IPS DF 4.7 (cell line): ENCODE results near the gene UAP1.

ENCODE experiments used
- DNase-seq: peaks from one replicate; pipeline ENCODE4 v3.0.0-alpha.2; 2013; ENCODE audit warnings: low spot score; ENCODE audit errors: extremely low read depth

UAP1 gene

GRCh38 chr1:162612606-162613400 is 51.3 kb downstream of the UAP1 start:
- no peak for DNase-seq

DNA sequence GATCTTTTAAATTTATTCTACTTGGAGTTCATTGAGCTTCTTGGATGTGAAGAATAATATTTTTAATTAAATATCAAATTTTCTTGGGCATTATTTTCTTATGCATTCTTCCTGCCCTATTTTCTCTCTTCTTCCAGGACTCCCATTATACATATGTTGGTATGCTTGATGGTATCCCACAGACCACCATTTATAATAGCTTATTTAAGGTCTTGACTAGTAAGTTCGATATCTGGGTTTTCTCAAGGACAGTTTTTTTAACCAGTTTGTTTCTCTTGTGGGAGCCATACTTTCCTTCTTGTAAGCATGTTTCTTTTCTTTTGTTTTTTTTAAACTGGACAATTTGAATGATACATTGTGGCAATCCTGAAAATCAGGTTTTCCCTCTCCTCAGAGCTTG is 55.3 kb downstream of the UAP1 start:
- no peak for DNase-seq

GRCh38 chr1:162617513-162617912 is 56.0 kb downstream of the UAP1 start:
- no peak for DNase-seq

DNA sequence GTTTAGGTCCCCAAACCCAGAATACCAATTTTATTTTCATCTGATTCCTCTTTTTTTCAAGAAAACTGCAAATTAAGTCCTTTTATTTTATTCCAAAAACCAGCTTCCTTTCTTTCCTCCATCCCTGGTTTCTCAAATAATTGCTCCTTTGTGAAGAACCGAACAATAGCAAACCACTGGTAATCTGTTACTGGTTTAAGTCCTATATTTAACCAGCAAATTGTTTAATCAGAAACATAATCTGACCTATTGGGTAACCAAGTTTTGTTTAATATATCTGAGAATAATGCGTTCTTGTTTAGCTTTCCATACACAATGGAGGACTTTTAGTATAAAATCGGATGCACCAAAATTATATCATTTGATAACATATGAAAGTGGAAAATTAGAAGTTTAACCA is 57.6 kb downstream of the UAP1 start:
- no peak for DNase-seq

GRCh38 chr1:162621256-162621655 is 59.7 kb downstream of the UAP1 start:
- DNase-seq, result no peak

GRCh38 chr1:162625679-162626078 is 64.2 kb downstream of the UAP1 start:
- no peak for DNase-seq

- DNase-seq, result no peak
Observed at GRCh38 chr1:162626094-162626493, 64.6 kb downstream of the UAP1 start.

DNA sequence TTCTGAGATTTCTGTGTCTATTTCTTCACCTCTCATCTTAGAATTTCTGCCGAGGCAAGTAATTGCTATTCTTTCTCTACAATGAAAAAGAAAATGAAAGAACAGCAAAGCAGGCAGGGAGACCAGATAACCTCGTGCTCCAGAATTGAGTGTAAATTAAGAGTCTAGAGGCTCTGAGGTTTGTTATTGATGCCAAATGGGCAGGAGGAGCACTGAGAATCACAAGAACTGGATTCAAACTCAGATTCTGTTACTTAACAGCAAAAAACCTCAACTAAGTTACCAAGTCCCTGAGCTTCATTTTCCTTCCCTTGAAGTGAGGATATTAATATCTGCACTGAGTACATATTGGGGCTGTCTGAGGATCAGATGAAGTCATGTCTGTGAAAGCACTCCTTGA is 65.2 kb downstream of the UAP1 start:
- no peak for DNase-seq

DNA sequence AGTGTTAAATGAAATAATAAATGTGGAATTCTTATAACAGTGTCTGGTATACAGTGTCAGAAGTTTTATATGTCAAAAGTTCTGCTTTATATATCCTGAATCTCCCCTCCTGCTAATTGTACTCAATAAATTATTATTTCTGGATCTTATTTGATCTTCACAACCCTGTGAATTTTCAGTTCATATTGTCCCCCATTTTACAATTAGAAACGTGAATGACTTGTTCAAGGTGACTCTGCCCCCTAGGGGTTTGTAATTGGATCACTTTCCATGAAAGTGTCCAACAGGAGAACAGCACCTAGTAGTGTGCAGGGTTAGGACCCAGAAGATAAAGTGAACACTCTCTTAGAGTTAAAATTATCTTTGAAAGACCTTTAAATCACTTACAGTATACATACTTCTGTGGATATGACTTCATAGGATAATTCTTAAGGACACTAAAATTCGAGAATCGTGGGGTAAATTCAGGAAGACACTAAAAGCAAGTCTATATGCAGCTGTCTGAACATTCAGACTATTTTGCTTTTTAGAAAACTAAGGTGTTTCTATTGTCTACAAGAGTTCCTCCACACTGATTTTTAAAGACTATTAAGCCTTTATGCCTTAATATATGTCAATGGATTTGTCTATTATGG is 66.3 kb downstream of the UAP1 start:
- DNase-seq, result no peak

- no peak for DNase-seq
Observed at GRCh38 chr1:162629077-162629627, 67.6 kb downstream of the UAP1 start.

GRCh38 chr1:162629651-162630050 is 68.1 kb downstream of the UAP1 start:
- no peak for DNase-seq

- DNase-seq, result no peak
Observed at GRCh38 chr1:162631546-162632191, 70.1 kb downstream of the UAP1 start.

GRCh38 chr1:162632217-162632666 is 70.7 kb downstream of the UAP1 start, which contains the start of gene DDR2:
Gene DDR2 (plus strand): TSS chr1:162632464. CDS start chr1:162719064, 86,600 bp downstream.
- no peak for DNase-seq

- no peak for DNase-seq
Observed at GRCh38 chr1:162632698-162633080, 71.2 kb downstream of the UAP1 start.

DNA sequence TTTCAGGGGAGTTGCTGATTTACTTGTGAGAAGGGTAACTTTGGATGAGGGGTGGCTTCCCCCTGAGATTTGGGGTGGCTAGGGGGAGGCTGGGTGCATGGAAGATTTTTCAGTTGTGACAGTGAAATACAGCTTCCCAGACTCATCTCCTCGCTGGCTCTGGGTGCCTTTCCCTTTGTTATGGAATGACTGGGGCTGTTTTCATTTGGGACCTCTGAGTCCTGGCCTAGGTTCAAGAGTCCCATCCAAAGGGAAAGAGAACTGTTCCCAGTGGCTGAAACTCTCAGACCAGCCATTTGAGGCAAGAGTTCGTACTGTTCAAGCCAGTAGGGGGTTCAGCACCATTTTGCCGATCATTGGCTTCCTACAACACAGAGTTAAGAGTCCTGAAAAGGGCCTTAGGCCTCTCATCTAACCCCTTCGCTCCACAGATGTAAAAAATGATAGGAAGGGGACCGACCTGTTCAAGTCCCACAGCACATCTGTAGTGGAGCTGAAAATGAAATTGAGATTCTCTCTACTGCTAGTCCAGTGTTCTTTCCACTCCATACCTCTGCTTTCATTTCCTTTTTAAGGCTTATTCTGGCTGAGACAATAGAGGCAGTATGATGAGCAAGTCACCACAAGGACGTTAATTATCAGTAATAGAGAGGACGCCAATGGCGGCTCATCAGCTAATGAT is 71.7 kb downstream of the UAP1 start:
- DNase-seq, result no peak

- no peak for DNase-seq
Observed at GRCh38 chr1:162635418-162635817, 73.9 kb downstream of the UAP1 start.

GRCh38 chr1:162639718-162640117 is 78.2 kb downstream of the UAP1 start:
- DNase-seq, result no peak

DNA sequence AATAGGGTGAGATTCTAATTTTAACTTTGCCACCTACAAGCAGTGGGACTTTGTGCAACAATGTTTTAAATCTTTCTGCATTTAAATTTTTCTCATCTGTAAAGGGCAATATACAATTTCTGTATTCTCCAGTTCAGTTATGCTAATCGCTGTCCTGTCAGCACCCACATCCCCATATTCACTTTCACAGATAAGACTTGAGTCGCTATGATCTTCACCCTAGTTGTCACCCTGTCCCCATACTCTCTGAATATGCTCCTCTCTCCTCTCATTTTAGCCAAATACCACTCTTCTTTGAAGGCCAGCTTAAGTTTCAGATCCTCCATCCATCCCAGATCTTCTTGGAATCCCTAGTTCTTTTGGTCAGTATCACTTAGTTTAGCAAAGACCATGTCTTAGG is 79.6 kb downstream of the UAP1 start:
- DNase-seq, result no peak

DNA sequence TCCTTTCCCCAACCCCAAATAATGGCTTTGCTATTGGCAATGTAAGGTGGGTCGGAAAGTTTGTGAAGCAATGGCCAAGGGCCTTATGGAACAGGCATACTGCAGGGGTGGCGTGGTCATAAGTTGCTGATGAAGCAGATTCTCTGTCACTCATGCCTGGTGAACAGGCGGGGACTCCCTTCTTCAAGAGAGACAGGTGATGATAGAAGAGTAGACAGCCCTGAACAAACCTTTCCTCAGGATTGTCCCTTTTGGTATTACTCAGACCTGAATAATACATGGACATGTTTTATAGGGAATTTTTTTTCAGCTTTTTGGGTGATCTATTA is 83.4 kb downstream of the UAP1 start:
- DNase-seq, result no peak

GRCh38 chr1:162645666-162646065 is 84.1 kb downstream of the UAP1 start:
- no peak for DNase-seq

DNA sequence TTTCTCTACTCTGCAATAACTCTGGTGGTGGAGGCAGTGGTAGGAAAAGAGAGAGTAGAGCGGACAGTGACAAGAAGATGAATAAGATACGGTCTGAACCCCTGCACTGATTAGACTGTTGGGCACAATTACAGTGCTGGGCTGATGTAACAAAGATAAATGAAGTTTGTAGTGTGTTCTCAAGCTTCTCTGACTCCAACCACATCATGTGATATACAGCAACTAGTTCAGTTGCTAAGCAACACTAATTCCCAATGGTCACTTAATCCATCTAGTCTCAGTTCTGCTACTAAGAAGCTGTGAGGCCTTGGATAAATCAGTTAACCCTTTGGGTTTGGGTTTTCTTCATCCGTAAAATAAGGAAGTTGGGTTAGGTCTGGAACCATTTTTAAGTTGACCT is 88.1 kb downstream of the UAP1 start:
- DNase-seq, result no peak
